ENCODE measurements around the gene ZNF837. TPM values are rescaled to one million over a fixed set of nuclear protein-coding genes. Genes with fewer than 3 reads are reported as not detected.

The ZNF837 gene
- total RNA-seq, 1 experiment from 2014 or later, result 4.9 TPM

DNA sequence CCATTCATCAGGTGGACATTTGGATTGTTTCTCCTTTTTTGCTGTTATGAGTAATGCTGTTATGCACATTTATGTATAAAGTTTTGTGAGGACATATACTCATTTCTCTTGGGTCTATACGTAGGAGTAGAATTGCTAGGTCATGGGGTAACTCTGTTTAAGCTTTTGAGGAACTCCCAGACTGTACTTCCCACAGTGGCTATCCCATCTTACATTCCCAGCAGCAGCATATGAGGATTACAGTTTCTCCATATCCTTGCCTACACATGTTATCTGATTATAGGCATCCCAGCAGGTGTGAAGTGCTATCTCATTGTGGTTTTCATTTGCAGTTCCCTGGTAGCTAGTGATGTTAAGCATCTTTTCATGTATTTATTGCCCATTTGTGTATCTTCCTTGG lies 48.1 kb downstream of the ZNF837 start (continued):
- TF ChIP-seq E2F5 (CRISPR knock-in tag; IDR thresholded peaks at IDR 0.05), result no peak
- TF ChIP-seq, protein P1, sequence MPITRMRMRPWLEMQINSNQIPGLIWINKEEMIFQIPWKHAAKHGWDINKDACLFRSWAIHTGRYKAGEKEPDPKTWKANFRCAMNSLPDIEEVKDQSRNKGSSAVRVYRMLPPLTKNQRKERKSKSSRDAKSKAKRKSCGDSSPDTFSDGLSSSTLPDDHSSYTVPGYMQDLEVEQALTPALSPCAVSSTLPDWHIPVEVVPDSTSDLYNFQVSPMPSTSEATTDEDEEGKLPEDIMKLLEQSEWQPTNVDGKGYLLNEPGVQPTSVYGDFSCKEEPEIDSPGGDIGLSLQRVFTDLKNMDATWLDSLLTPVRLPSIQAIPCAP (CRISPR knock-in tag; IDR thresholded peaks at IDR 0.05), result no peak
- TF ChIP-seq GABPB1 (CRISPR knock-in tag; IDR thresholded peaks at IDR 0.05), result no peak
- TF ChIP-seq ESRRA (CRISPR knock-in tag; IDR thresholded peaks at IDR 0.05; ENCODE audit: borderline replicate concordance), result no peak

GRCh38 chr19:58330458-58330857 lies 50.4 kb downstream of the ZNF837 start:
- CTCF ChIA-PET, result interaction anchor here (1.4 to 2.5 kb wide), 3 partner anchors 8 to 26 kb away, joined by 4 to 10 read pairs (median 7); no protein-coding TSS in a partner anchor
- DNase-seq (ENCODE audit: low spot score) (no peak), ATAC-seq (no peak)
- Mint-ChIP-seq H3K27ac (peak overlapping the region; percentile 17; the same call in 1 of the 2 replicates), H3K4me1 (peaks cover 4% of the 10 kb centered on the region; the same call in 1 of the 2 replicates), H3K27me3 (ENCODE audit: low read depth) (no peaks in the 10 kb centered on the region), H3K36me3 (peaks cover 2% of the 10 kb centered on the region; the same call in 1 of the 2 replicates), H3K4me3 (no peak overlapping the region), H3K9me3 (no peaks in the 10 kb centered on the region)
- TF ChIP-seq TEAD1 (CRISPR knock-in tag; IDR thresholded peaks at IDR 0.05) (no peak), ELF4 (CRISPR knock-in tag; IDR thresholded peaks at IDR 0.05; ENCODE audit: low read depth) (no peak)
- POLR2A ChIA-PET, result interaction anchor here (1.1 kb wide), 1 partner anchor 32 kb away, joined by 3 read pairs; no protein-coding TSS in a partner anchor

DNA sequence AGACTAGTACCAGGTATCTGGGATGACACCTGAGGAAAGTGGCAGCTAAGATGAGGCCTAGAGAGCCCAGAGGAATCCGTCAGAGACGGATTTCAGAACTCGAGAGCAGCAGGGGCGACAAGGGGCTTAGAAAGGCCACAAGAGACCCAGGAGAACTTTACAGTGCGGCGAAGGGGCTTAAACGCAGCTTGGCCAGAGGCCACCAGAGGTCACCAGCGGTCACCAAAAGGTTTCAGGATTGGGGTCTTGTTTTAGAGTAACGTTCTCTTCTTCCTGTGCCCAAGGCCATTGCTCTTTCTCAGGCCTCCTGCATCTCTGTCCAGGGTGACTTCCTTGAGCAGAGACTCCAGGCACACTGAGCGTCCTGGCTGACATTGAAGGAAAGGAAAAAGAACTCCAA lies 51.8 kb downstream of the ZNF837 start:
- Mint-ChIP-seq H3K27me3 (ENCODE audit: low read depth) (no peaks in the 10 kb centered on the region), H3K27ac (no peak overlapping the region), H3K9me3 (no peaks in the 10 kb centered on the region), H3K4me3 (peak overlapping the region; percentile 52; the same call in 1 of the 2 replicates), H3K4me1 (peaks cover 4% of the 10 kb centered on the region; the same call in 1 of the 2 replicates), H3K36me3 (no peaks in the 10 kb centered on the region)
- DNase-seq (ENCODE audit: low spot score), result peak; percentile 77
- ATAC-seq, result peak; percentile 24
- TF ChIP-seq ZBTB21 (CRISPR knock-in tag; IDR thresholded peaks at IDR 0.05; ENCODE audit: borderline replicate concordance) (no peak), PRDM15 (CRISPR knock-in tag; IDR thresholded peaks at IDR 0.05) (no peak), ZNF416 (CRISPR knock-in tag; IDR thresholded peaks at IDR 0.05) (no peak), FOXK1 (CRISPR knock-in tag; IDR thresholded peaks at IDR 0.05) (no peak), ZSCAN18 (CRISPR knock-in tag; IDR thresholded peaks at IDR 0.05) (no peak), E2F1 (CRISPR knock-in tag; IDR thresholded peaks at IDR 0.05) (no peak), GTF2I (CRISPR knock-in tag; conservative IDR thresholded peaks at IDR 0.05) (no peak)
- ChIA-PET CTCF (interaction anchor here (1.0 to 2.5 kb wide), 4 partner anchors 10 to 191 kb away, joined by 3 to 10 read pairs (median 4); partner anchors contain the start of gene ZBTB45), POLR2A (interaction anchor here (0.6 kb wide), 1 partner anchor 42 kb away, joined by 10 read pairs; no protein-coding TSS in a partner anchor)
